Activated CD4-positive, alpha-beta memory T cell treated with anti-CD3 and anti-CD28 coated beads, Interleukin-2, amount 10 ng/mL, durations not matched to agents 7 days and 5 days (primary cell): Measurements from ENCODE around the gene ANKRD28. TPM values are rescaled to one million over a fixed set of nuclear protein-coding genes. Genes with fewer than 3 reads are reported as not detected.

Experiments used
- total RNA-seq, 2 experiments: library from RNA; stranded (reverse); gene quantifications; one replicate each; pipeline ENCODE4 v1.2.3, GENCODE V29; 2021

Gene ANKRD28
- total RNA-seq, 2 experiments from 2014 or later: 56.5 to 56.6 TPM

Other genes with a start within 250 kb of the ANKRD28 start
- gene HACL1, start 196.4 kb downstream of the ANKRD28 start, total RNA-seq: 10 to 100 TPM; 25.8 to 29.1 TPM
- gene BTD, start 196.2 kb downstream of the ANKRD28 start, total RNA-seq: 10 to 100 TPM; 11.7 to 12.7 TPM